HG03571 (cell line): Measurements from ENCODE around the gene USP12.
"Not testable (repeated sequence)": the region's sequence is repeated elsewhere in the genome, so short reads cannot be mapped to it uniquely, and the experiment has no call there.

Experiments used
- ATAC-seq: cut with Tn5 transposase; IDR thresholded peaks from one replicate; pipeline ENCODE4 v1.9.1; 2021; ENCODE audit not compliant: unreplicated experiment

Gene USP12

DNA sequence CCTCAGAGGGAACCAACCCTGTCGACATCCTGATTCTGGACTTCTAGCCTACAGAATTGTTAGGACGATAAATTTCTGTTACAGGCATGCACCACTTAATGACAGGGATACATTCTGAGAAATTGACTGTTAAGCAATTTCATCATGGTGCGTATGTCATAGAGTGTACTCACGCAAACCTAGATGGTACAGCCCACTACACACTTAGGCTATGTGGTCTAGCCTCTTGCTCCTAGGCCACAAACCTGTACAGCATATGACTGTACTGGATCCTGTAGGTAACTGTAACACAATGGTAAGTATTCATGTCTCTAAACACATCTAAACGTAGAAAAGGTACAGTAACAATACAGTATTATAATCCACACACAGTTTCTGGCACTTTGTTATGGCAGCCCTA, 13.3 kb downstream of the USP12 start:
- no peak for ATAC-seq

DNA sequence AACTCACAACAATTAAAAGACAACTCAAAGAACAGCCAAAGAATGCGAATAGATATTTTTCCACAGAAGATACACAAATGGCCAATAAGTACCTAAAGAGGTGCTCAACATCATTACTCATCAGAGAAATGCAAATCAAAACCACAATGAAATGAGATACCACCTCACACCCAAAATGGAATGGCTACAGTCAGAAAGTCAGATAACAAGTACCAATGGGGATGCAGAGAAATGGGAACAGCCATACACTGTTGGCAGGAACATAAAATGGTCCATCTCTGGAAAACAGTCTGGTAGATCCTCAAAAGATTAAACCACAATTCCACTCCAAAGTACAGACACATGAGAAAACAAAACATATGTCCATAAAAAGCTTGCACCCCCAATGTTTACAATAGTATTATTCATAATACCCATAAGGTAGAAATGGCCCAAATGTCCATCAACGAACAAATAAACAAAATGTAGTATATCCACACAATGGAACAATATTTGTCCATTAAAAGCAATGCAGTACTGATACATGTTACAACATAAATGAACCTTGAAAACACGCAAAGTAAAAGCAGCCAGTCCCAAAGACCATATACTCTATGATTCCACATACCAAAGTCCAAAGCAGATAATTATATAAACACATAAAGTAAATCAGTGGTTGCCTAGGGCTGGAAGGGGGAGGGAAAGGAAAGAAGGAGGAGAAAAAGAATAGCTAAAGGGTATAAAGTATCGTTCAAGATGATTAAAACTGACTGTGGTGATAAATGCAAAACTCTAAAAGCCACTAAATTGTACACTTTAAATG, 19.6 kb downstream of the USP12 start:
- ATAC-seq, result no peak

DNA sequence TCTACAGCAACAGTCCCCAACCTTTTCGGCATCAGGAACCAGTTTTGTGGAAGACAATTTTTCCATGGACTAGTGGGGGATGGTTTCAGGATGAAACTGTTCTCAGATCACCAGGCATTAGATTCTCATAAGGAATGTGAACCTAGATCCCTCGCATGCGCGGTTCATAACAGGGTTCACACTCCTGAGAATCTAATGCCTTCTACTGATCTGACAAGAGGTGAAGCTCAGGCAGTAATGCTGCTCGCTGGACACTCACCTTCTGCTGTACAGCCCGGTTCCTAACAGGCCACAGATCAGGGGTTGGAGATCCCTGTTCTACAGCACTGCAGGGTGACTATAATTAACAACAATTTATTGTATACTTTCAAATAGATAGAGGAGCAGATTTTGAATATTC, 21.9 kb downstream of the USP12 start:
- no peak for ATAC-seq

DNA sequence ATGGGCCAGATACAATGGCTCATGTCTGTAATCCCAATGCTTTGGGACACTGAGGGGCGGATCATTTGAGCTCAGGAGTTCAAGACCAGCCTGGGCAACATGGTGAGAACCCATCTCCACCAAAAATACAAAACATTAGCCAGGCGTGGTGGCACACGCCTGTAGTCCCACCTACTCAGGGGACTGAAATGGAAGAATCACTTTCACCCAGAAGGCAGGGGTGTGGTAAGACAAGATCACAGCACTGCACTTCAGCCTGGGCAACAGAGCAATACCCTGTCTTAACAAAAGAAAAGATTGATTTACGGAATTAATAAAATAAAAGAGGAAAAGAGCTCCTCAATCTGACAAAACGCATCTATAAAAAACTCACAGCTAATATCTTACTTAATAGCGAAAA, 22.7 kb downstream of the USP12 start:
- ATAC-seq, result no peak

DNA sequence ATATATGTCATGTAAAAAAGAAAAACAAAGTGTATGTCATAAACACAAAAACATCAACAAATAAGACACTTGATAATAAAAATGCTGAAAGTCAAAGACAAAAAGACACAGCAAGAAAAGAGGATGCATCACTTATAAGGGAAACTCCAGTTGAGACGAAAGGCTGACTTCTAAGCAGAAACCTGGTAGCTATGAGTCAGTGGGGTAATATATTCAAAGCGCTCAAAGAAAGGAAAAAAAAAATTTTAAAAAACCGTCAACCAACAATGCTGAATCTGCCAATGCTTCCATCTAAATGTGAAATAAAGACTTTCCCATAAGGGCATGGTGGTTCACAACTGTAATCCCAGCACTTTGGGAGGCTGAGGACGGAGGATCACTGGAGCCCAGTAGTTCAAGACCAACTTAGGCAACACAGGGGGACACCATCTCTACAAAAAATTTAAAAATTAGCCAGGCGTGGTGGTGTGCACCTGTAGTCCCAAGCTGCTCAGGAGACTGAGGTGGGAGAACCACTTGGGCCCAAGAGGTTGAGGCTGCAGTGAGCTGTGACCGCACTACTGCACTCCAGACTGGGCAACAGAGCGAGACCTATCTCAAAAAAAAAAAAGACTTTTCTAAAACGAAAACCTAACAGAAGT, 24.0 kb downstream of the USP12 start:
- ATAC-seq, result peak; percentile 51

DNA sequence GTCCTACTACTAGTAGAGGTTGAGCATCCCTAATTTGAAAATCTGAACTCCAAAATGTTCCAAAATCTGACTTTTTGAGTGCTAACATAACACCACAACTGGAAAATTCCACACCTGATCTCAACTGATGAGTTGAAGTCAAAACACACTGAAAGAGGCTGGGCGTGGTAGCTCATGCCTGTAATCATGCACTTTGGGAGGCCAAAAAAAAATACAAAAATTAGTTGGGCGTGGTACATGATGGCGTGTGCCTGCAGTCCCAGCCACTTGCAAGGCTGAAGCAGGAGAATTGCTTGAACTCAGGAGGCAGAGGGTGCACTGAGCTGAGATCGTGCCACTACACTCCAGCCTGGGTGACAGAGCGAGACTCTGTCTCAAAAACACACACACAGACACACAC, 29.9 kb downstream of the USP12 start:
- ATAC-seq, result no peak

DNA sequence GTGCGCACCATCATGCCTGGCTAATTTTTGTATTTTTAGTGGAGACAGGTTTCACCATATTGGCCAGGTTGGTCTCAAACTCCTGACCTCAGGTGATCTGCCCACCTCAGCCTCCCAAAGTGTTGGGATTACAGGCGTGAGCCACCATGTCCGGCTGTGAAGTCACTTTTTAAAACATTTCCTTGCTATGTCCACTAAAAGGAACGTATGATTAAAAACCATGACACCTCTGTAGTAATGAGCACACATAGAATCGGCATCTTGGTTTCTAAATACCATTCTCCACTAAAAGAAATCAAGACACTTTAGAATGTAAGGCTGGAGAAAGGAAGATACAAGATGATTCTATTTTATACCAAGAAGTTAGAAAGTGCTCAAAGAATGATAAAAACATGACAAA, 30.5 kb downstream of the USP12 start:
- not testable (repeated sequence) for ATAC-seq

DNA sequence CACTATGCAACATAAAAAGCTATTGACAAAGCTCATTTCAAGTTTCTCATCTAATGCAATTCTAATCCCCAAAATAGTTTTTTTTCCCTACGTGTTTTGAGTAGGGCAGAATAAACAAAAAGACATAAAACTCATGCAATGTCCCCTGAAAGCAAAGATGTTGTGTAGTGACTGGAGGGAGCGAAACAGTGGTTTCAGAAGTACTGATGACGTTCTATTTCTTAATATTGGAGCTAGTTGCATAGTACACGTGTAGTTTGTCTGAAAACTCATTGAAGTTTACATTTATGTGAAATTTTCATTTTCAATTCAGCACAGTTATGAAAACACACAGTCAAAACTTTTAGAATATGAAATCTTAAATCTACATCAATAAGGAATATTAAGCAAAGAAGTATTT, 31.6 kb downstream of the USP12 start:
- ATAC-seq, result no peak

DNA sequence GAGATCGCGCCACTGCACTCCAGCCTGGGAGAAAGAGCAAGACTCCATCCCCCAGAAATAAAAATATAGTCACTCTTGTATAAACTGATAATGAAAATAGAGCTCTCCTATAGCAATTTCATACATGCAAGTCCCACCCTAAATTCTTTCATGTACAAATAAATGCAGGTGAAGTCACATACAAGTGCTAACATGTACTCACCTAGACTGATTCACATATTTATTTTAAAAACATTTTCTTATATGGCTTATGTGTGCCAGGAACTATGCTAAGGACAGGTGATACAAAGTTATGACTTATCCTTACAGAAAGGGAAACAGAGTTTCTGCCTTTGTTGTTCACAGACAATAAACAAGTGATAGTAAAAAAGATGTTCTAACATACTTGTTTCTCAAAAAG, 32.0 kb downstream of the USP12 start:
- ATAC-seq, result no peak

DNA sequence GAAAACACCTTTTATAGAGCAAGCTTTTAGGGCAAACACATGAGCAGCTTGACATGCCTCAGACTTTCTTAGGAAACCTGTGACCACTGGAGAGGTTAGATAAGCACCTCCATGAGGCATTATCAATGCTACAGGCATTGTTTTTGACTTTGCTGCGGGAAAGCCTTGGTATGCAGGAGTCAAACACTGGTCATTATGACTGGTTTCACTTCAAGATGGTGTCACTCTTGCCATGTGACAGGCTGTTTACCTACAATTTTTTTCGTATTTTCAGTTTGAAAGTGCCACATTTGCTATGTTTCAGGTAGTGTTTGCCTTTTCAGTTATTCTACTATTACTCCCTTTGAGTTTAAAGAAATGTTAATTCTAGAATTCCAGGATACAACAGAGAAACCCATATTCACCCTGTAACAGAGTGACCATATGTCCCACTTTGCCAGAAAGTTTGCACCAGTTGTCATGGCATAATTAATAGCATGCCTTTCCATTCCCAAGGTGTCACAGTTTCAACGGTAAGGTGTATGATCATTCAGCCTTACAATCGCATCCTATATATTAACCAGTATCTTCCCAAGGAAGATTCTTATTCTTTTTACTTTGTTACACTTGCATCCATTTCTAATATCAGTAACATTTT, 33.0 kb downstream of the USP12 start:
- no peak for ATAC-seq

DNA sequence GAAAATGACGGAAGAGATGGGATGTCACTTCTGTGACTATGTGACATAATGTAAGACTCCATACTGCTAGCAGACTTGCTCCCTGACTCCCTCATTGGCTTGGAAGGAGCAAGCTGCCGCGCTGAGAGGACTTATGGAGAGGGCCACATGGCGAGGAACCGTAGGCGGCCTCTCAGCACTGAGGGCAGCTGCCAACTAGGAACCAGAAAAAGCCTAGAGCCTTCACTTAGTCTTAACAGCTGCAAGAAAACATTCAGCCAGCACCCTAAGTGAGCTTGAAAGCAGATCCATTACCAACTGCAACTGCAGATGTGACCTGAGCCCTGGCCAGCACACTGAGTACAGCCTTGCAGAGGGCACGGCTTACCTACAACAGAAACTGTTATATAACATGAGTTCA, 33.9 kb downstream of the USP12 start:
- ATAC-seq, result no peak

DNA sequence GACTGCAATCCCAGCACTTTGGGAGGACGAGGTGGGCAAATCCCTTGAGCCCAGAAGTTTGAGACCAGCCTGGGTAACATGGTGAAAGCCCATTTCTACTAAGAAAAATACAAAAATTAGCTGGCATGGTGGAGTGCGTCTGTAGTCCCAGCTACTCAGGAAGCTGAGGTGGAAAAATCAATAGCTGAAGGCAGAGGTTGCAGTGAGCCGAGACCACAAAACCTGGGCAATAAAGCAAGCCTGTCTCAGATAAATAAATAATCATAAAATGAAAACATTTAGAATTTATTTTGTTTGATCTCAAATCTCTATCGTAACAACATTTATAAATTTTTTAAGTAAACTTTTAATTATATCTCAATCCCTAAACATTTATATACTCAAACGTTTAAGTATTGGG, 36.6 kb downstream of the USP12 start:
- ATAC-seq, result no peak

DNA sequence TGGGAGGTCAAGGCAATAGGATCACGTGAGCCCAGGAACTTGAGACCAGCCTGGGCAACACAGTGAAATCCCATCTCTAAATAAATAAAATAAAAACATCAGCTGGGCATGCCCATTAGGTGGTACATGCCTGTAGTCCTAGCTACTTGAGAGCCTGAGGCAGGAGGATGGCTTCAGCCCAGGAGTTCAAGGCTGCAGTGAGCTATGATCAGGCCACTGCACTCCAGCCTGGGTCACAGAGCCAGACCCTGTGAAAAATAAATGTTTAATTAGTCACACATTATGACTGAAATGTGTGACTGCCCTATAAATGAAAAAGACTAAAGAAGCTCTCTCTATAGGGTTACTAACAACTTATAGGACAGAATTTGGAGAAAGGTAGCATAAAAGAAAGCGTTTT, 37.7 kb downstream of the USP12 start:
- no peak for ATAC-seq

DNA sequence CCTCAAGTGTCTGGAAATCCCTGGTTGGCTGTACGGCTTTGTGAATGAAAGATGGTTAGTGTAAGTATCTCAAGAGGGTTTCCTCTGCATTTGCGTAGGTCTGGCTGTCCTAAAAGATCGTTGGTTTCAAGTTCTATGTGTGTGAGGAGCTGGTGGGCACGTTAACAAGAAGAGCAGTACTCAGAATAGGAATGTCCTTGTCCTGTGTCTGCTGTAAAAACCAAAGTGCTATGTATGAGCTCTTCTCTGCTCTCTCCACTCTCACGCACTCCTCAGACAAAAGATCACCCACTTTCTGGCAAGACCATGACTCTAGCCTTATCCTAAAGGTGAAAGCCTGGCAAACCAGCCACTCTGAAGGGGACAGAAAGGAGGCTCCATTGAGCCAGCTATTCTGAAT, 39.1 kb downstream of the USP12 start:
- no peak for ATAC-seq

DNA sequence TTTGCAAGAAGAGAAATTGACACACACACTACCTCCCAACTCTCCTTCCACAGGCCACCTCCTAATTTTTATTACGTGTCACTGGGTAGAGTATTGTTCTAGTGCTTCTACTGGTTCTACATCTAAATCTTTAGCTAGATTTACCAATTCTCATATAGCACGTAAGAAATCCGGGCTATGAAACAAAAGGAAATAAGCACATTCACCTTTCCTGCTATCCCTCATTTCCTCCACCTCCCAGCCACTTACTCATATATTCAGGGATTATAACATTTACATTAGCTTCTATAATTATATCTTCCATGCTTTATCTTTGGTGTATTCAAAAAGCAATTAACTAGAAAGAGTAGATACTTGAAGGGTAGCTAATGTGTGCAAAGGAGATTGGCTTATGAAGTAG, 39.7 kb downstream of the USP12 start:
- no peak for ATAC-seq

DNA sequence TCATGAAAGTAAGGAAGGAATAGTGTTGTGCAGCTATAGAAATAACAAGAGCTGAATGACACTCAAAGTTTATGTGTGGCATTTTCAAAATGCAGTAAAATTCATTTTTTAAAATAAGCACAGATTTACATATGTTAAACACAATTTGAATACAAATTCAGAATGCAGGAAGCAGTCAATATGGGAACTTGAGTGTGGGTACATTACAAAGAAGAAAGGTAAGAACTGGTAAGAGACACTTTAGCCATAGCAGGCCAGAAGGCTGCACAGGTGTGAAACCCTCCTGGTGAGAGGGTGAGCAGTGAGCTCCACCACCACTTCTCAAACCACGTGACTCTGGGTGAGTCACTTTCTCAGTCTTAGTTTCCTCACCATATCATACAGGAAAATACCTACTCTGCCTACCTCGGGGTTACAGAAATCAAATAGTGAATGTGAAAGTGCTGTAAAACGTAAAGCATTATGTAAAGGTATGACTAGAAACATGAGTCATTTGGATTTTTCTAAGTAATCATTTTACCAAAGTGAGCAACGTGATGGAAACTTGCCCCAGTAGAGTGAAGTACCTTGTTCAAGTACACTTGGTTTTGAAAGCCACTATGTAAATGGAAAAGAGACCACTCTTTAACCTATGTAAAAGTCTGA, 40.5 kb downstream of the USP12 start:
- ATAC-seq, result peak; percentile 85

DNA sequence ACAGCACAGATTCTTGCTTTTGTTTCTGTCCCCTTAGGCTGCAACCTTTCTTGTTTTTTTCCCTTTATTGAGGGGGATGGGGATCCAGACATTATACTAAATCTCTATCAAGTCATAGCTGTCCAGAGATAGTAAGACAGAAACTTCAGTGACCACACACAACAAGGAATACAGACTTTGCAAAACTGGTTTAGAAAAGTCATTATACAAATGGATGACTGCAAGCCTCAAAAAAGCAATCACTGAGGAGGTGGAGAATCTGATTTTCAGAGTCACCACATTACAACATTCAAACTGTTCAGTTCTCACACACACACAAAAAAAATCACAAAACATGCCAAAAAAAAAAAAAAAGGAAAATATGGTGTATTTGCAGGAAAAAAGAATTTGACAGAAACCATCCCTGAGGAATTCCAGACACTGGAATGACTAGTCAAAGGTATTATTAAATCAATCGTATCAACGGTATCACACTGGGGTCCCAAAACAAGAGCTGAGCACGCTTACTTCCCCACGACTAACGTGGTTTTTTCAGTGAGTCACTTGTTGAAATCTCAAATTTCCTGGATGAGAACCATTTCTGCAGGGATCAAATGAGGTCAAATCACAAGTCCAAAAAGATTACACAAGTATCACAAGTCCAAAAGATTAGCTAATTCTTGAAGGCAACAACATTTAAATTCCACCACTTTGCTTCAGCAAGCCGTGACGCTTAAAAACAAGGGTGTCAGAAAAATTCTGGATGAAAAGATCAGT, 41.2 kb downstream of the USP12 start:
- no peak for ATAC-seq

DNA sequence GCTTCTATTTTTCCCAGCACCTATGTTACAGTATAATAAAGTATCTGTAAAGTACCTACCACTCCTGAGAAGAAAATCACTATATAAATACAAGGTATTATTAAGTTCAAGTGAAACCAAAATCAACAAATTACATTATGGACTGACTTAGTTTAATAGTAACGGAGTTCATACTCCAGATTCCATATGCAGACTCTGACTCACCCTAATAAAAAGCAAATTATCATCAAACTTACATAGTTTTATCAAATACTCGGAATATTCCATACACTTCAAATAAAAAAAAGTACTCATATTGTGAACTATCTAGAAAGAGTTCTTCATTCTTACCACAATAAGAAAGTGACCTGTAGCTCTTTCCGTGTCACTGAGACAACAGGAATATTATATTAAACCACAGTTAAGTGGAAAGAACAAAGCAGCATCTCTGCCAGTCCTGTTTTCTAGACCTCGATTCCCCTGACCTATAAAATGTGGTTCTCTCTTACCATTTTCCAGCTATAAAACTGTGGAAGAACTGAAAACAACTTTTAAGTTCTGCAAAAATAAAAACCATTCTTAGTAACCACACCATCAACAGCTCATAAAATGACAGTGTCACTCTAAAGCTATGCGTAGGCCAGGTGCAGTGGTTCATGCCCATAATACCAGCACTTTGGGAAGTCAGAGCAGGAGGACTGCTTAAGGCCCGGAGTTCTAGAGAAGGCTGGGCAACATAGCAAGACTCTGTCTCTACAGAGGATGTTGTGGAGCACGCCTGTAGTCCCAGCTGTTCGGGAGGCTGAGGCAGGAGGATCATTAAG, 42.6 kb downstream of the USP12 start:
- ATAC-seq, result no peak

DNA sequence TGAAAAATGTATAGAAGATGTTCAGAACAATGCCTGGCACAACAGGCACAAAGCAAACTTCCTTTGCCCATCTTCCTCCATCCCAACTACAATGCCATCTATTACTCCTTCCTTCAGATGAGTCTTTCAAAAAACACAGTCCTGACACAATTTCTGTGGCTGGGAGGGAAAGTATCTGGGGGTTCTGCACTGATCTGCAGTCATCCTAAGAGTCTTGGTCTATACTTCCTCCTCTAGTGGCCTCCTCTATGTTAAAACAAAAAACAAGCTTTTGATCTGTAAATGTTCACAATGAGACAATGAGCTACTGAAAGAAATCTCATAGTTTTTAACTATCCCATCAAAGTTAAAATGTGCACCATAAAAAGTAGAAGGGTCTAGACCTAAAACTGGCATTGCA, 44.8 kb downstream of the USP12 start:
- ATAC-seq, result no peak
